ENCODE results near the gene FLNA.

GRCh38 chrX:154328646-154329045 lies 45.8 kb downstream of the FLNA start:
- no peak for TF ChIP-seq CTCF (IDR thresholded peaks at IDR 0.05; ENCODE audit: low read length)
- TF ChIP-seq EZH2 (optimal IDR thresholded peaks at IDR 0.05; ENCODE audit: low read depth, low read length), result no peak
